Activated T-helper 1 cell treated with Interleukin-2 at 50 U/mL for 16 hours (primary cell): ENCODE measurements around the gene FOXP1.

Source experiments
- DNase-seq: peaks from one replicate; pipeline ENCODE4 v3.0.0-alpha.2; 2020; ENCODE audit warnings: low read depth

Gene FOXP1

GRCh38 chr3:71504250-71505036 is 79.1 kb downstream of the FOXP1 start:
- no peak for DNase-seq

GRCh38 chr3:71503525-71504249 is 79.8 kb downstream of the FOXP1 start:
- DNase-seq, result no peak

- DNase-seq, result no peak
Observed at GRCh38 chr3:71502066-71502625, 81.4 kb downstream of the FOXP1 start.

- DNase-seq, result no peak
Observed at GRCh38 chr3:71500696-71501095, 82.8 kb downstream of the FOXP1 start.

GRCh38 chr3:71499227-71499876 is 84.2 kb downstream of the FOXP1 start:
- DNase-seq, result no peak

- no peak for DNase-seq
Observed at GRCh38 chr3:71498543-71498942, 85.0 kb downstream of the FOXP1 start.

- DNase-seq, result no peak
Observed at GRCh38 chr3:71497971-71498444, 85.5 kb downstream of the FOXP1 start.

- no peak for DNase-seq
Observed at GRCh38 chr3:71497367-71497897, 86.1 kb downstream of the FOXP1 start.

GRCh38 chr3:71495708-71496472 is 87.6 kb downstream of the FOXP1 start:
- DNase-seq, result no peak

GRCh38 chr3:71494212-71494611 is 89.3 kb downstream of the FOXP1 start:
- DNase-seq, result no peak

- no peak for DNase-seq
Observed at GRCh38 chr3:71492974-71493771, 90.4 kb downstream of the FOXP1 start.

GRCh38 chr3:71492566-71492965 is 91.0 kb downstream of the FOXP1 start:
- DNase-seq, result no peak

GRCh38 chr3:71491154-71491752 is 92.3 kb downstream of the FOXP1 start:
- DNase-seq, result no peak

GRCh38 chr3:71490692-71491091 is 92.8 kb downstream of the FOXP1 start:
- DNase-seq, result no peak

GRCh38 chr3:71489315-71489761 is 94.2 kb downstream of the FOXP1 start:
- DNase-seq, result no peak

GRCh38 chr3:71488882-71489281 is 94.6 kb downstream of the FOXP1 start:
- no peak for DNase-seq

GRCh38 chr3:71488391-71488809 is 95.1 kb downstream of the FOXP1 start:
- no peak for DNase-seq

GRCh38 chr3:71487418-71487817 is 96.1 kb downstream of the FOXP1 start:
- no peak for DNase-seq

GRCh38 chr3:71486831-71487230 is 96.7 kb downstream of the FOXP1 start:
- no peak for DNase-seq

- no peak for DNase-seq
Observed at GRCh38 chr3:71485896-71486295, 97.6 kb downstream of the FOXP1 start.
